Measurements from ENCODE around the gene ALDH2. TPM values are rescaled to one million over a fixed set of nuclear protein-coding genes. Genes with fewer than 3 reads are reported as not detected.
A peak's percentile ranks its signal among the peaks of the same experiment; 100 is the strongest.

Gene ALDH2
- total and polyA plus RNA-seq, 9 of the 15 experiments (the other 6 are each of a cell fraction or from before 2014, with no cell fraction given) = 1.9 to 22.5 (median 12.2) TPM

GRCh38 chr12:111748151-111748672, 18.5 kb upstream of the ALDH2 start:
- H2AFZ ChIP-seq (ENCODE audit: low read depth, low read length) = no peak overlapping the region
- POLR2A ChIA-PET = interaction anchor here (1.0 kb wide), 2 partner anchors 9 to 11 kb away, joined by 3 read pairs; no protein-coding TSS in a partner anchor
- no peak overlapping the region for H3K27ac ChIP-seq (ENCODE audit: extremely low read depth, low read depth, low read length)
- no peaks in the 10 kb centered on the region for H4K20me1 ChIP-seq (replicated peaks; ENCODE audit: control insufficient read depth, insufficient read depth, low read length)
- peaks cover 26% of the 10 kb centered on the region; the same call in 2 of the 3 replicates for H3K36me3 ChIP-seq (ENCODE audit: control insufficient read depth, insufficient read depth, low read length)
- FAIRE-seq (no peak), DNase-seq (ENCODE audit: extremely low read depth in 1 of 4, low spot score in 3 of 4) (no peak), ATAC-seq (no peak)
- H3K4me1 ChIP-seq (replicated peaks in 1 of 2; ENCODE audit: control insufficient read depth in 2 of 2, insufficient read depth in 2 of 2, low read length in 2 of 2) = peaks cover 4 to 11% of the 10 kb centered on the region in 2 experiments; a peak in 4 of 5 replicates
- 41% methylated on average over 8 of the region's 8 CpGs for WGBS (ENCODE audit: insufficient coverage, low coverage, missing lambda C conversion rate)
- H3K4me2 ChIP-seq (ENCODE audit: insufficient read depth, low read length) = no peak overlapping the region
- no peaks in the 10 kb centered on the region for H3K27me3 ChIP-seq (ENCODE audit: control insufficient read depth in 2 of 2, insufficient read depth in 2 of 2, low read length in 2 of 2)
- no peaks in the 10 kb centered on the region for H3K9me1 ChIP-seq (ENCODE audit: control insufficient read depth, insufficient read depth, low read length)
- no peak for TF ChIP-seq ETV5 (CRISPR knock-in tag; IDR thresholded peaks at IDR 0.05; ENCODE audit: low read depth)
- no peak for TF ChIP-seq ZNF507 (tag; conservative IDR thresholded peaks at IDR 0.05)
- in situ Hi-C loops (cut with MboI) (no loop called here), intact Hi-C loops (cut with micrococcal nuclease) (no loop called here)
- CTCF ChIA-PET (ENCODE audit: low intra/inter-chr PET ratio) = no interaction called here
- H3K4me3 ChIP-seq = no peak overlapping the region
- H3K79me2 ChIP-seq (ENCODE audit: control insufficient read depth, insufficient read depth, low read length) = no peaks in the 10 kb centered on the region
- BruUV-seq (replicated peaks) = no TSS peak
- no peaks in the 10 kb centered on the region for H3K9me3 ChIP-seq (replicated peaks; ENCODE audit: control insufficient read depth, insufficient read depth, low read depth, low read length)
- 0 out of 4 replicates have a peak overlapping the region, but pooled peaks of 1 of the 2 experiments have one; percentile 10 for H3K9ac ChIP-seq (ENCODE audit: insufficient read depth in 1 of 2, low read depth in 2 of 2, low read length in 2 of 2)

GRCh38 chr12:111748867-111749266, 17.9 kb upstream of the ALDH2 start:
- intact Hi-C loops (cut with micrococcal nuclease) = no loop called here
- CTCF ChIA-PET (ENCODE audit: low intra/inter-chr PET ratio) = no interaction called here
- 78% methylated on average over 7 of the region's 7 CpGs for WGBS (ENCODE audit: insufficient coverage, low coverage, missing lambda C conversion rate)
- TF ChIP-seq FOXK2 (conservative IDR thresholded peaks at IDR 0.05 in 1 of 2, IDR thresholded peaks at IDR 0.05 in 1 of 2; ENCODE audit: low read depth in 2 of 2) (no peak), MYNN (IDR thresholded peaks at IDR 0.05) (no peak), MYNN (CRISPR knock-in tag; IDR thresholded peaks at IDR 0.05) (no peak), OTX1 (CRISPR knock-in tag; IDR thresholded peaks at IDR 0.05) (no peak), BCL6 (CRISPR knock-in tag; IDR thresholded peaks at IDR 0.05) (no peak), SNAPC5 (CRISPR knock-in tag; IDR thresholded peaks at IDR 0.05) (no peak), ZNF398 (CRISPR knock-in tag; IDR thresholded peaks at IDR 0.05) (no peak), FOXK1 (CRISPR knock-in tag; IDR thresholded peaks at IDR 0.05; ENCODE audit: borderline replicate concordance) (no peak), GATA2 (CRISPR knock-in tag; IDR thresholded peaks at IDR 0.05) (no peak), CGGBP1 (CRISPR knock-in tag; IDR thresholded peaks at IDR 0.05) (no peak), PPARD (CRISPR knock-in tag; IDR thresholded peaks at IDR 0.05) (no peak), NFRKB (IDR thresholded peaks at IDR 0.05; ENCODE audit: low read depth) (no peak), TAF7 (tag; IDR thresholded peaks at IDR 0.05) (no peak)

More at GRCh38 chr12:111748867-111749266, 17.9 kb upstream of the ALDH2 start:
- Histone ChIP-seq H2AFZ (ENCODE audit: low read depth, low read length) (no peak overlapping the region), H3K79me2 (ENCODE audit: control insufficient read depth, insufficient read depth, low read length) (no peaks in the 10 kb centered on the region), H3K9me1 (ENCODE audit: control insufficient read depth, insufficient read depth, low read length) (no peaks in the 10 kb centered on the region), H3K27me3 (ENCODE audit: control insufficient read depth in 2 of 2, insufficient read depth in 2 of 2, low read length in 2 of 2) (no peaks in the 10 kb centered on the region), H3K4me1 (replicated peaks in 1 of 2; ENCODE audit: control insufficient read depth in 2 of 2, insufficient read depth in 2 of 2, low read length in 2 of 2) (peaks cover 4 to 17% of the 10 kb centered on the region in 2 experiments; a peak in 4 of 5 replicates), H3K4me2 (ENCODE audit: insufficient read depth, low read length) (no peak overlapping the region), H4K20me1 (replicated peaks; ENCODE audit: control insufficient read depth, insufficient read depth, low read length) (no peaks in the 10 kb centered on the region), H3K9me3 (replicated peaks; ENCODE audit: control insufficient read depth, insufficient read depth, low read depth, low read length) (no peaks in the 10 kb centered on the region), H3K9ac (ENCODE audit: insufficient read depth in 1 of 2, low read depth in 2 of 2, low read length in 2 of 2) (peak overlapping the region in 1 of 2 experiments; percentile 77; a peak in 1 of 4 replicates), H3K36me3 (ENCODE audit: control insufficient read depth, insufficient read depth, low read length) (peaks cover 26% of the 10 kb centered on the region; the same call in 2 of the 3 replicates), H3K27ac (ENCODE audit: extremely low read depth, low read depth, low read length) (no peak overlapping the region), H3K4me3 (no peak overlapping the region)
- FAIRE-seq = no peak
- ATAC-seq = no peak
- no TSS peak for BruUV-seq (replicated peaks)
- in situ Hi-C loops (cut with MboI) = no loop called here
- POLR2A ChIA-PET = interaction anchor here (1.0 kb wide), 1 partner anchor 10 kb away, joined by 3 read pairs; no protein-coding TSS in a partner anchor
- no peak for DNase-seq (ENCODE audit: extremely low read depth in 1 of 4, low spot score in 3 of 4)

All from K562 (cell line).